Measurements from ENCODE around the gene NEK4.
A peak's percentile ranks its signal among the peaks of the same experiment; 100 is the strongest.

NEK4 gene

GRCh38 chr3:52770496-52771333 lies at the start of gene NEK4:
NEK4 (minus strand) TSS chr3:52770940; CDS start chr3:52770746, 194 bp downstream.
- peak; percentile 64 to 90 for DNase-seq

GRCh38 chr3:52819936-52820335 lies 49.2 kb upstream of the NEK4 start:
- no peak for DNase-seq

DNA sequence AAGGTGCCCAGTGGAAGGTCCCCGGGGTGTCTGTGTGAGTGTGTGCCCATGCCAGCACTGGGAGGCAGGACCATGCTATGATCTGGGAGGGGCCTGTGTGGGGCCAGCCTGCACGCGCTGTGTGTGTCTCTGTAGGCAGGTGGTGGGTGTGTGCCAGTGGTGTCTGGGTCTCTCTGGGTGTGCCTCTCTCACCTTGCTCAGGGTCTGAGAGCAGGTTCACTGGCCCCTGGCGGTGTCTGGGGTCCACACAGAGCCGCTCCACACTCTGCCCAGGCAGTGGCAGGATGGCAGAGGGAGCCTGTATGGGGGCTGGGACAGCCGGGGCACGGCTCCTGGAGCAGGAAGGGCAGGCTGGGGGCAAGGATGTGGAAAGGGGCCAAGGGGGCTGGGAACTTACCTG lies 47.1 kb upstream of the NEK4 start:
- DNase-seq, result no peak

GRCh38 chr3:52817221-52817620 lies 46.5 kb upstream of the NEK4 start:
- no peak for DNase-seq

DNA sequence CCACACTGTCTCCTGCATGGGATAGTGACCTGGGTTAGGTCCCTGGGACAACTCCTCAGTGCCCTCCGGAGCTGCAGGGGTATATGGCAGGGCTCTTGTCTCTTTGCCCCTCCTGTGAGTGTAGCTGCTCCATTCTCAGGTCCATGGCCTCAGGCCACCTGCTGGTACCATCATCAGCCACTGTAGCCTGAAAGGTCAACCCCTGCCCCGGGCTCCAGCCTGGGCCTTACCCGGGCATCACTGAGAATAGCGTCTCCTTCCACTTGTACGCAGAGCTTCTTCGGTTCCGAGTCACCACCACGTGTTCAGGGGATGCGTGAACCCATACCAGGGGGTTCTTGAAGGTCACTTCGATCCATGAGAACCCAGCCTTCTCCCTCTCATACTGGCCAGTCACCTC lies 45.9 kb upstream of the NEK4 start:
- no peak for DNase-seq

GRCh38 chr3:52816199-52816598 lies 45.5 kb upstream of the NEK4 start:
- DNase-seq, result no peak

DNA sequence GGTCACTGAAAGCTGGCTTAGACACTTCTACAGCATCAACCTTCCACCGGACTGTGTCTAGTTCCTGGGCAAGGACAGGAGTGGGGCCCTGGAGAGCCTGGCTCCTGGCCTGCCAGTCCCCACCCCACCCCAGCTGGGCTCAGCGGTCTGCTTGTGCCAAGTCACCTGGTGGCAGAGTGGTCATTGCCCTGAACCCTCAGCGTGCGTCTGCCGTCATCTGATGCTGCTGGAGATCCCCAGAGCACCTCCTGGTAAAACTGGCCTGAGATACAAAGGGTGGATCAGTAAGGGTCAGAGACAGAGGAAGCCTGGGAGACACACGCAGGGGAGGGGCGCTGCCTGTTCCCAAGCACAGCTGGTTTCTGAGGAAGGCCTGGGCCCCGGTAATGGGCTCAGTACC lies 43.1 kb upstream of the NEK4 start:
- no peak for DNase-seq

- DNase-seq, result peak in 1 of 2 experiments; percentile 1
Observed at GRCh38 chr3:52811452-52812011, 40.8 kb upstream of the NEK4 start.

DNA sequence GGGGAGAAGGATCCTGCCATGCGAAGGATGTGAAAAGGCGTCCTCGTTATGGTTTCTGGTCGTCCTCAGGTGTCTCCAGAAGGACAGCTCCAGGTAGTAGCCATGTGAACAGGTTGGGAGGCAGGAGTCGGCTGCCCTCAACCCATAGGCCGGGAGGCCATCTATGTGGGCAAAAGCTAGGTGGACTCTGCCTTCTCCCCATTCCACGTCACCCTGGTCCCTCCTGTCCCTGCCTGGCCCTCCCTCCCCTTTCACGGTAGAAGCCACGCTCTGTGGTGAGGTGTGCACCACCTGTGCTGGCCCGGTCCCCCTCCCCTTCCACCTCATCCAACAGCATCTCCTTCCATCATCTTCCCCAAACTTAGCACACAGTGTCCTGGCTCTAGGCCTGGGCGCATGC lies 40.2 kb upstream of the NEK4 start:
- no peak for DNase-seq

DNA sequence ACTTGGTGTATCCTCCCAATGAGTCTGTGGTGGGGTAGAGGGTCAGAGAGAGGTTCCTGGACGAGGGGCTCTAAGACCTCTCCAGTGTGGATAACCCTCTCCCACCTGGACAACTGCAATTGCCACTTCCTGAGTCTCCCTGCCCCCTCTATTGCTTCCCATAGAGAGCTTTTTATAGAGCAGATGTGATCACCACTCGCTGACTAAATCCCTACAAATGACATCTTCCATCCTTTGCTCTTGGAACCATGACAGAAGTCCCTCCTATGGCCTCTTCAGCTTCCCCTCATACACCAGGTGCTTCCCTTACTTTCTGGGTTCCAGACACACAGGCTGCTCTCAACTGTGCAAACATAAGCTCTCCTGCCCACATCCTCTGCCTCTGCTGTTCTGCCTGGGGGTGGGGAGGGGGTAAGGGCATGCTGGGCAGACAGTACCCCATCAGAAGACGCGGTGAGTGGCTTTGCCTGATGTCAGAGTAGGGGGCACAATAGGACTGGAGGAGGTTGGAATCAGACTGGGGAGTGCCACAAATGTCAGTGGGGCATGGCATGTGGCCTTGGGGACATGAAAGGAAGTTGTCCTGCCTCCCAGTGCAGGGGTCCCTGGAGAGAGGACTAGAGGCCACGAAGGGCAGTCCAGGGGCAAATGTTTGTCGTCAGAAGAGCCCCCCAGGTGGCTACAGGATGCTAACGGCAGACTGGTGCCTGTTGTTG lies 39.1 kb upstream of the NEK4 start:
- DNase-seq, result no peak

GRCh38 chr3:52809149-52809548 lies 38.4 kb upstream of the NEK4 start:
- DNase-seq, result no peak

DNA sequence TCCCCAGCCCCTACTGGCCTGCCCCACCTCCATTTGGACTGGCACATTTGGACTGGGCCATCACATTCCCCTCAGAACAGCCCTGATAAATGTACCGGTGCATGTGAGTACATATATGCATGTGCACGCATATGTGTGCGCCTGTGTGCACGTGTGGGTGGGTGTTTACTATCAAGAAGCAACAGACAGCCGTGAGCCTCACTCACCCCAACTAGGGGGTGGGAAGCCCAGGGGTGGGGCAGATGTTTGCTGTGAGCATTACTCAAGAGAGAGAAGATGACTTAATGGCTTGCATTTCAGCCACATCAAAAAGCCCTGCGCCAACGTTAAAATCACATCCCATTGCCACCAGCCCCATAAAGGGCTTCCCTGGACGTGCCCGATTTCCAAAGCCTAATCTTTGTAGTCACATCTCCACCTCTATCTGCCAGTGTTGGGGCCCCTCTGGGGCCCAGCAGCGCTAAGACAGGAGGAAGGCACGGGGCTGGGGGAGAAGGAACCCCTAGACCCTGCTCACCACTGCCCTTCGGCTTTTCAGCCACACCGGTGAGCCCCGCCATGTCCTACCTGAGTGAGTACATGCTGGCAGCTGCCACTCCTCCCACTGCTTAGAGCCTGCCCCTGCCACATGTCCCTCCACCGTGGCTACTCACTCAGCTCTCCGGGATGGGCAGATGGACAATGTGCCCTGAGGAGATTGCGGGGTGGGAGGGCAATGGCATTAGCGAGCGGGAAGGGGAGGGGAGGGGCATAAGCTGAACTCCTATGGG lies 34.7 kb upstream of the NEK4 start:
- no peak for DNase-seq

GRCh38 chr3:52801839-52802238 lies 31.1 kb upstream of the NEK4 start:
- no peak for DNase-seq

- no peak for DNase-seq
Observed at GRCh38 chr3:52800079-52800478, 29.3 kb upstream of the NEK4 start.

GRCh38 chr3:52798978-52799476 lies 28.3 kb upstream of the NEK4 start:
- no peak for DNase-seq

DNA sequence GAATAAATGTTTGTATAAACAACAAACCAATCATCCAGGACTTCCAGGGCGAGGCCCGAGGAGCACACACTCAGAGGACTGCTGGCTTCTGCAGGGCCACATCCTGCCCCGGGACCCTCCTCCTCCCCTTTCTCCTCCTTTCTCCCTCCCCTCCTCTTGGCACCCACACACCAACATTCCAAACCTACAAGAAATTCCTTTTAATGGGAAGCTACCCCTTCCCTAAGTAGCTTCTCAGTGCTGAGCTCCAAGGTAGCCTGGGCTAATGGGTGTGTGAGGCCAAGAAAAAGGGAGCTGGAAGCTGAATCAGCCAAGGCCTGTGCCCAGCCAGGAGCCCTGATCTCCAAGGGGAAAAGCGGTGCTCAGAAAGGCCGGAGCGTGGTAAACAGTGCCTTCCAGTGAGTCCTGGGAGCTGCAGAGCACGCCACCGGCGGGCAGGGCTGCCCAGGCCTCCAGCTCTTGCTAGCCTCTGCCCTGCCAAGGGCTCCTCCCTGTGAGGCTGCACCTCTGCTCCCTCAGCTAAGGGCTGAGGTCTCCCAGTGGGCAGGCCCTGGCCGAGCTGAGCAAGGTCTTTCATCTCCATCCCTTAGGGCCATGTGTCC lies 27.7 kb upstream of the NEK4 start:
- no peak for DNase-seq

GRCh38 chr3:52796411-52796810 lies 25.7 kb upstream of the NEK4 start:
- no peak for DNase-seq

GRCh38 chr3:52795298-52795900 lies 24.7 kb upstream of the NEK4 start:
- DNase-seq, result no peak

DNA sequence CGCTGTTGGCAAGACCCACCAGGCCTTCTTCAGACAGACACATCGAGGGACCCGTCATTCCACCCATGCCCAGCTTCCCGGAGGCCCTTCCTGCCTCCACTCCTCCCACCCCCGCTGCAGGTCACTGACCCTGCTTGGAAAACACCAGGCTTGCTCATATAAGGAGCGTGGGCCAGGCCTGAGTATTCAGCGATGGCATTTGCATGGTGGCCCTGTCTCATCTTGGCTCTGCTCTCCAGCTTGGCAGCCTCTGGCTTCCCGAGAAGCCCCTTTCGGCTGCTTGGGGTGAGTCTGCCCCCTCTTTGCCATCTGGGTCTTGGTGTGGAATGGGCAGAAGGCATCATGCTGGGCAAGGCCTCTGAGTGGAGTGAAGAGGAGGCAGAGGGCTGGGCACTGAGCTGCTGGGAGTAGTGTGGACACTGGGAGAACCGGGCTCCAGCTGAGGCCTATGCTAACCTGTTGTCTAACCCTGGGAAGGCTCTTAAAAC lies 23.9 kb upstream of the NEK4 start, which contains the start of gene ITIH3:
Gene ITIH3 (plus strand): TSS at position 185 of the 488 bp plus-strand sequence. CDS start 8 bp downstream, at position 193.
- DNase-seq, result no peak

DNA sequence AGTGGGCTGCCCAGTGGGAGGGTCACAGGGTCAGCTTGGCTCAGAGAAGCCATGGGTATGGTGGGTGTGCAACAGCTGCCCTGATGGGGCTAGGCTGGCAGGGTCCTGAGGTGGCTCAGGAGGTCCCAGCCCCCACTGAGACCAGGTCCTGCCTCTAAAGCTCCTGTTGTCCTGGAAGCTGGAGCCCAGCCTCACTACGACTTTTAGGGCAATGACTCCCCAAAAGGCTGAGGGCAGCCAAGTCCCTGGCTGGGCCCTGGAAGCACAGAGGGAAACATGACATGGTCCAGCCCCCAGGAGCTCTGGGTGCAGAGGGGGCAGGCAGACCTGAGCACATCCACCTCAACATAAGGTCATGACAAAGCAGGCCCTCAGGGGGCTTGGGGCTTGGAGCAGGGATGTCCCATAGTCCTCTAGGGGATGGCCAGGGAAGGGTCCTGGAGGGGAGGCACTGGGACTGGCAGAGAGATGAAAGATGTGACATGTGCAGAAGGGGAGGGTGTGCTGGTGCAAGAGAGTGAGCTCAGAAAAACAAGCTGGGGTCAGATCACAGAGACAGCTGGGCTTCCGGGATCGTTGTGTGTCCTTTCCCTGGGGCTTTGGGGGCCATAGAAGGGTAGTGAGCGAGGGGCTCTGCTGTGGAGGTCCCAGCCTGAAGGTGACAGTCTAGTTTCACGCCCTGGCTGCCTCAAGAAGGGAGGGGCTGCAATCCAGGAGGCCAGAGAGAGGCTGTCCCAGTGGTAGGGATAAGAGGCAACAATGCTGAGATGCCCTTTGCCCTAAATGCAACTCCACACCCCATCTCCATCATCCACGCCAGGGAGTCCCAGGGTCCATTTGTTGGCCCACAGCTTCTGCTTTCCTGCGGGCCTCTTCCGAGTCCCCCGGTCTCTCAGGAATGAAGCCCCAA lies 23.2 kb upstream of the NEK4 start:
- DNase-seq, result no peak
